M059J (cell line): ENCODE results near the gene HFM1. TPM values are rescaled to one million over a fixed set of nuclear protein-coding genes. Genes with fewer than 3 reads are reported as not detected.

Experiments
- DNase-seq: peaks from one replicate; pipeline ENCODE4 v3.0.0-alpha.2; 2012; ENCODE audit warnings: low read depth
- total RNA-seq: library from RNA; depleted of rRNA; stranded (reverse); fragments of >200 nt; shearing (Covaris generic); gene quantifications from 2 replicates; pipeline ENCODE4 v1.2.3, GENCODE V29; 2014; rRNA removed

HFM1 gene
- total RNA-seq, 1 experiment from 2014 or later: 0.10 TPM

DNA sequence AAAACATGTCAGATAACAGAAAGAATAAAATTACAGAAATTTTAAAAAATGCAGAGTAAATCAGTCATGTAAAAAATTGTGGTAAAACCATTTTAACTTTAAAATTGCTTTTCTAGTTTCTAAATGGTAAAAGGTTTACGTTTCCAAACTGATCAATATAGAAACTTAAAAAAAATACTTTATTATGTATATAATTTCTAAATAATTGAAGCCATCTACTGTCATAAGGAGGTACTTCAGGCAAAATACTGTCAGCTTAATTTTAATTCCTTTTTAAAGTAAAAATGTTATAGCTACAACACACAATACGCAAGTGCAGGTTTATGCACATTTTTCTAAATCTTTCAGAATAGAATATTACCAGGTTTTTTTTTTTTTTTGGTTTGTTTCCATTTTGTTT is 159.9 kb downstream of the HFM1 start:
- no peak for DNase-seq

DNA sequence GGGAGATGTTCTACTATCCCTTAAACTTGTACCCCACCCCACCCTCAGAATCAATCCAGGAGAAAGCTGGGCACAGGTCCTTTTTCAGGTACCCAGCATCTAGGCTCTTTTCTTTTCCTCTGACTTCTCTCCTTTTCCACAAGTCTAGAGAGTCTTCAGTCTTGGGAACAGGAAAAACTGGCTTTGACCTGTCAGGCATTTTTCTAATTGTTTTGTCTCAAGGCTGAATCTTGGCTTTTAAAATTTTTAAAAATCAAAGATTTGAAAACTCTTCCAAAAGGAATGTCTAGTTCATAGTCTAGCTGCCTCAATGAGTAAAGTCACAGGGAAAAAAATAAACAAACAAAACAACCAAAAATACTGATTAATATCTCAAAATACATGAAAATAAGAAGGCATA is 161.5 kb downstream of the HFM1 start:
- DNase-seq: no peak

DNA sequence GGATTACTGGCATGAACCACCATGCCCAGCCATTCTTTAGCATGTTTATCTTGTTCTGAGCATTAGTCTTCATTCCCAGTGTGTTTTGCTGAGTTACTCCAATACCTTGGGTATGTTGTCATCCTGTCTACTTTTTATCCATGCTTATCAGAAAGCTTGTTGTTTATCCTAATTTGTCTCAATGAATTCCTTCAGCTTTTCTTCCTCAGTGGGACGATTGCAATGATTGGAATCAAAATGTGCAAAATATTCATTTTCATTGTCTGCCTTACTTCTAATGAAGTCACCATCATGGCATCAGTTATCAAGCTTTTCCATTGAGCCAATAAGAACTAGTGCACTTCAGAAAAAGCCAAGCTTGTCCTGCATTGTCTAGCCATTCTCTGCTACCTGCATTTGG is 170.5 kb downstream of the HFM1 start:
- no peak for DNase-seq

DNA sequence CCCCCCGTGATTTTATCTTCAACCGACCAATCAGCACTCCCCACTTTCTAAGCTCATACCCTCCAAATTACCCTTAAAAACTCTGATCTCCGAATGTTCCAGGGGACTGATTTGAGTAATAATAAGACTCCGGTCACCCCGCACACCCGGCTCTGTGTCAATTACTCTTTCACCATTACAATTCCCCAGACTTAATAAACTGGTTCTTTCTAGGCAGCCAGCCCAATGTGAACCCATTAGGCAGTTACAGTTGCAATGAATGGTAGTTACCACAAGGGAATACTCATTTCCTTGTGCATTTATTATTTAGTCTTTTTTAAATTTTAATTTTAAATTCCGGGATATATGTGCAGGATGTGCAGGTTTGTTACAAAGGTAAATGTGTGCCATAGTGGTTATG is 177.9 kb downstream of the HFM1 start:
- DNase-seq: no peak

DNA sequence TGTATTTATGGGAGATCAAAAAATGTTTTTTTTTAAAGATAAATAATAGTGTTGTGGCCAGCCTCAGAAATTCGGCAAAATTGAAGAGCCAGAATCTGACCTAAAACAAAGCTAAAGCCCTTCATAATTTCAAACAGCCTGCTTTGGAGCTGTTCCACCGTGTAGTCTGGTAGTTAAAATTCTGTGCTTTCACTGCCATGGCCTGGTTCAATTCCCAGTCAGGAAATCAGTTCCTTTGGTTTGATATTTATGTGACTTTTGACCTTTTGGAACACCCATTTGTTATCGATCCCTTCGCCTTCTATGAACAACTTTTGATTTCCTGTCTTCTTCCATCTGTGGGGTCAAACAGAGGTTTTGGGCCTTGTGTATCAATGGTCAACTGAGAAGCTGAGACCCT is 179.8 kb downstream of the HFM1 start:
- no peak for DNase-seq

DNA sequence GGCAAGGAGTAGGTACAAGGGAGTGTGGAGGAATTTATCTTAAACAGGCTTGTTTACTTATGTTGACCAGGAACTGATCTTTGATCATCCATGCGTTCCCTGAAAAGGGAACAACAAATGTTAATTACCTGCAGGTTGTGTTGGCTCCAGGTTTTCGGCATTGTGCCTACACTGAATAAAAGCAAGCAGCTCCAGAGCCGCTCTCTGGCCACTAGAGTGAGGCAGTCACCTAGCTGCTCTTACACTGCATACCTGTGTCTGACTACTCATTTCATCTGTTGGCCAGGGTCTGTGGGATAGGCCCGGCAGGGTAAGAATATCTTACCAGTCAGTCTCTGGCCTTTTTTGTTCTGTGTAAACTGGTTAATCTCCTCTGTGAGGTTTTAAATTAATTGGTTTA is 183.6 kb downstream of the HFM1 start:
- DNase-seq: no peak

DNA sequence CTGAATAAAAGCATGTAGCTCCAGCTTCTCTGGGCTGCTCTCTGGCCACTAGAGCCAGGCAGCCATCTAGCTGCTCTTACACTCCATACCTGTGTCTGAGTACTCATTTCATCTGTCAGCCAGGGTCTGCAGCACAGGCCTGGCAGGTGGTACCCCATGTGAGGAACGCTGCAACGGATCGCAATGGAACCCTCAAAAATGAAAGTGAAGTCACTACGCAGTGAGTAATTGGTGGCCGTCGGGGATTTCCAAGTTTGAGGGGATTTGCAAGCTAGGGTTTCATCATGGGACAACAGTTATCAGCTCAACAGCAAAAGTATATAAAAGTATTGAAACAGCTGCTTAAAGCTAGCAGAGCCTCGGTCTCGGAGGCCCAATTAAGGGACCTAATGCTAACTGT is 186.7 kb downstream of the HFM1 start:
- DNase-seq: peak; percentile 4

Other genes with a start within 250 kb of the HFM1 start
- gene CDC7, start 96.0 kb upstream of the HFM1 start, total RNA-seq: 14.7 and 26.0 TPM in 2 replicates